ENCODE measurements around the gene SEMA4C. TPM values are rescaled to one million over a fixed set of nuclear protein-coding genes. Genes with fewer than 3 reads are reported as not detected.

The SEMA4C gene
- total and polyA plus RNA-seq, 3 donors from 2014 or later = 10.5 to 17.6 (median 11.4) TPM

- H3K4me3 ChIP-seq = no peak overlapping the region
- H3K27ac ChIP-seq = no peak overlapping the region
- no peak for DNase-seq
- H3K4me1 ChIP-seq = peaks cover 5% of the 10 kb centered on the region
- WGBS, 2 donors = 51 to 79% methylated on average over 2 to 7 of the region's 7 CpGs
- H3K9me3 ChIP-seq = no peaks in the 10 kb centered on the region
- TF ChIP-seq POLR2A (IDR thresholded peaks at IDR 0.05) = no peak
- TF ChIP-seq, protein P1, sequence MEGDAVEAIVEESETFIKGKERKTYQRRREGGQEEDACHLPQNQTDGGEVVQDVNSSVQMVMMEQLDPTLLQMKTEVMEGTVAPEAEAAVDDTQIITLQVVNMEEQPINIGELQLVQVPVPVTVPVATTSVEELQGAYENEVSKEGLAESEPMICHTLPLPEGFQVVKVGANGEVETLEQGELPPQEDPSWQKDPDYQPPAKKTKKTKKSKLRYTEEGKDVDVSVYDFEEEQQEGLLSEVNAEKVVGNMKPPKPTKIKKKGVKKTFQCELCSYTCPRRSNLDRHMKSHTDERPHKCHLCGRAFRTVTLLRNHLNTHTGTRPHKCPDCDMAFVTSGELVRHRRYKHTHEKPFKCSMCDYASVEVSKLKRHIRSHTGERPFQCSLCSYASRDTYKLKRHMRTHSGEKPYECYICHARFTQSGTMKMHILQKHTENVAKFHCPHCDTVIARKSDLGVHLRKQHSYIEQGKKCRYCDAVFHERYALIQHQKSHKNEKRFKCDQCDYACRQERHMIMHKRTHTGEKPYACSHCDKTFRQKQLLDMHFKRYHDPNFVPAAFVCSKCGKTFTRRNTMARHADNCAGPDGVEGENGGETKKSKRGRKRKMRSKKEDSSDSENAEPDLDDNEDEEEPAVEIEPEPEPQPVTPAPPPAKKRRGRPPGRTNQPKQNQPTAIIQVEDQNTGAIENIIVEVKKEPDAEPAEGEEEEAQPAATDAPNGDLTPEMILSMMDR (IDR thresholded peaks at IDR 0.05) = no peak
- no peaks in the 10 kb centered on the region for H3K27me3 ChIP-seq
- intact Hi-C loops (cut with DNase I; ENCODE audit: low total_unique reads) = no loop called here
- no peaks in the 10 kb centered on the region for H3K36me3 ChIP-seq (ENCODE audit: low read depth, missing control alignments)
Observed at GRCh38 chr2:96878171-96878570, 8.3 kb upstream of the SEMA4C start.

GRCh38 chr2:96877631-96878092 is 7.8 kb upstream of the SEMA4C start:
- Histone ChIP-seq H3K36me3 (ENCODE audit: low read depth, missing control alignments) (no peaks in the 10 kb centered on the region), H3K4me1 (peaks cover 5% of the 10 kb centered on the region), H3K9me3 (no peaks in the 10 kb centered on the region), H3K4me3 (no peak overlapping the region), H3K27ac (no peak overlapping the region), H3K27me3 (no peaks in the 10 kb centered on the region)
- no peak for DNase-seq
- no peak for TF ChIP-seq POLR2A (IDR thresholded peaks at IDR 0.05)
- TF ChIP-seq, protein P1 (IDR thresholded peaks at IDR 0.05) = no peak
- 82 to 86% methylated on average over 11 to 15 of the region's 15 CpGs for WGBS, 2 donors
- intact Hi-C loops (cut with DNase I; ENCODE audit: low total_unique reads) = no loop called here

DNA sequence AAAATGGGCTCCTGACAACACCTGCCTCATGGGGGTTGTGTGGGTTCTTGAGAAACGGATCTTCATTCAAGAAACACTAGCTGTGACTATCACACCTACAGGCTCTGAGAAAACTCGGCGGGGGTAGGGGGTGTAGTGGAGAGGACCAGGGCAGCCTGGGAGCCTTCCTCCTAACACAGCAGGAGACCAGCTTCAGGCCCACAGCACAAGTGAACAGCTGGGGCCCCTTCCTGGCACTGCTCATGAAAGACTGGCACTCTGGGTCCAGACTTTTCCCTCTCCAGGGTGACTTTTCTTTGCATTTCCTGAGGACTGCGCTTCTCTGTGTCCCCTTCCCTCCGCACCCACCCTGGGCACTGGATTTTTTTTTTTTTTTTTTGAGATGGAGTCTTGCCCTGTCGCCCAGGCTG is 7.2 kb upstream of the SEMA4C start:
- DNase-seq = no peak
- Histone ChIP-seq H3K27ac (no peak overlapping the region), H3K4me3 (no peak overlapping the region), H3K36me3 (ENCODE audit: low read depth, missing control alignments) (no peaks in the 10 kb centered on the region), H3K9me3 (no peaks in the 10 kb centered on the region), H3K4me1 (peaks cover 5% of the 10 kb centered on the region), H3K27me3 (no peaks in the 10 kb centered on the region)
- WGBS, 2 donors = 90% methylated on average over 5 to 6 of the region's 6 CpGs
- intact Hi-C loops (cut with DNase I; ENCODE audit: low total_unique reads) = no loop called here
- TF ChIP-seq, protein P1 (IDR thresholded peaks at IDR 0.05) = no peak
- no peak for TF ChIP-seq POLR2A (IDR thresholded peaks at IDR 0.05)

GRCh38 chr2:96876269-96877041 is 6.6 kb upstream of the SEMA4C start:
- WGBS, 2 donors = 78 to 93% methylated on average over 5 to 16 of the region's 16 CpGs
- intact Hi-C loops (cut with DNase I; ENCODE audit: low total_unique reads) = no loop called here
- no peak for DNase-seq
- no peaks in the 10 kb centered on the region for H3K27me3 ChIP-seq
- no peak overlapping the region for H3K4me3 ChIP-seq
- H3K27ac ChIP-seq = no peak overlapping the region
- H3K36me3 ChIP-seq (ENCODE audit: low read depth, missing control alignments) = no peaks in the 10 kb centered on the region
- peaks cover 5% of the 10 kb centered on the region for H3K4me1 ChIP-seq
- no peaks in the 10 kb centered on the region for H3K9me3 ChIP-seq
- no peak for TF ChIP-seq POLR2A (IDR thresholded peaks at IDR 0.05)
- TF ChIP-seq, protein P1 (IDR thresholded peaks at IDR 0.05) = no peak

All from testis (tissue), 3 donors.